Duodenal mucosa (tissue), 2 donors: Measurements from ENCODE around the gene TSNAXIP1.

ENCODE experiments used
- H3K27ac ChIP-seq: one replicate; pipeline ENCODE4 v1.7.0; 2013; ENCODE audit warnings: low read depth, low read length
- H3K27me3 ChIP-seq, 2 donors: one replicate each; pipeline ENCODE4 v1.7.0; 2013; ENCODE audit warnings: low read length in 2 of 2, control low read depth in 1 of 2; ENCODE audit not compliant: insufficient read depth in 2 of 2, control insufficient read depth in 1 of 2
- H3K36me3 ChIP-seq, 2 donors: one replicate each; pipeline ENCODE4 v1.7.0; 2013; ENCODE audit warnings: low read length in 2 of 2, control low read depth in 1 of 2; ENCODE audit not compliant: insufficient read depth in 2 of 2, control insufficient read depth in 1 of 2
- H3K4me1 ChIP-seq, 2 donors: one replicate each; pipeline ENCODE4 v1.7.0; 2013; ENCODE audit warnings: low read length in 2 of 2, control low read depth in 1 of 2; ENCODE audit not compliant: insufficient read depth in 2 of 2, control insufficient read depth in 1 of 2
- H3K4me3 ChIP-seq, 2 donors: one replicate each; pipeline ENCODE4 v1.7.0; 2013; ENCODE audit warnings: low read length in 2 of 2, low read depth in 1 of 2
- H3K9ac ChIP-seq, 2 donors: one replicate each; pipeline ENCODE4 v1.7.0; 2013; ENCODE audit warnings: low read length in 2 of 2, low read depth in 1 of 2
- H3K9me3 ChIP-seq, 2 donors: one replicate each; pipeline ENCODE4 v1.7.0; 2013; ENCODE audit warnings: low read length in 2 of 2, control low read depth in 1 of 2; ENCODE audit not compliant: control insufficient read depth in 1 of 2

The TSNAXIP1 gene

DNA sequence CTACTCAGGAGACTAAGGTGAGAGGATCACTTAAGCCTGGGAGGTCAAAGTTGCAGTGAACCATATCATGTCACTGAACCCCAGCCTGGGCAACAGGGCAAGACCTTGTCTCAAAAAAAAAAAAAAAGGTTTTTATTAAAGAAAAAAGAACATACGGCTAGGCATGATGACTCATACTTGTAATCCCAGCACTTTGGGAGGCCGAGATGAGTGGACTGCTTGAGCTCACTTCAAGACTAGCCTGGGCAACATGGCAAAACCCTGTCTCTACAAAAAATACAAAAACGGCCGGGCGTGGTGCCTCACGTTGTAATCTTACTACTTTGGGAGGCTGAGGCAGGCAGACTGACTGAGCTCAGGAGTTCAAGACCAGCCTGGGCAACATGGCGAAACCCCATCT is 38.7 kb upstream of the TSNAXIP1 start:
- Histone ChIP-seq H3K27ac (no peak overlapping the region), H3K27me3 (no peaks in the 10 kb centered on the region), H3K9ac (no peak overlapping the region), H3K4me1 (no peaks in the 10 kb centered on the region), H3K4me3 (no peak overlapping the region), H3K36me3 (peaks cover 8 to 26% of the 10 kb centered on the region in 2 donors), H3K9me3 (no peaks in the 10 kb centered on the region)

DNA sequence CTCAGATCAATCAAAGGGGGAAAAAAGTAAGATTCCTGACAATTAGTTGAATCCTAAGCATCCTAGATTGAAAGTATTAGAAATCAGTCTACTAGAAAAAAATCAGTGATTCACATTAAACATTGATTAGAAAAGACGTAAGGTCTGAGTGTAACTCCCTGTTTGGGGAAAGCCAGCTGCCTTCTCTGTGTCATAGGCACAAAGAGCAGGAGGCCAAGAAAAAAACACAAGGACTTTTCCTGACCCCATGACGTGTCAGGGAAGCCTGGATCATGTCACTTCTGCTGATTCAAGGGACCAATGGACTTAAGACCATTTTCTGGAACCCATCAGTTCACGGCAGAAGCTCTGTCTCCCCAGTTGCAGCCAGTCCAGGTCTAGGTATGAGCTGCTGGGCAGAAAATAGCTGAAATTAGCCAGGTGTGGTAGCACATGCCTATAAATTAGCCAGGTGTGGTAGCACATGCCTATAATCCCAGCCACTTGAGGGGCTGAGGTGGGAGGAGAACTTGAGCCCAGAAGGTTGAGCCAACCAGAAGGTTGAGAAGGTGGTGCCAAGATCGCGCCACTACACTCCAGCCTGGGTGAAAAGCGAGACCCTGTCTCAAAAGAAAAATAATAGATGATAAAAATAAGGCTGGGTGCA is 36.2 kb upstream of the TSNAXIP1 start:
- H3K27me3 ChIP-seq = no peaks in the 10 kb centered on the region
- peaks cover 5 to 18% of the 10 kb centered on the region in 2 donors for H3K36me3 ChIP-seq
- no peak overlapping the region for H3K9ac ChIP-seq
- H3K9me3 ChIP-seq = no peaks in the 10 kb centered on the region
- no peak overlapping the region for H3K27ac ChIP-seq
- H3K4me3 ChIP-seq = no peak overlapping the region
- H3K4me1 ChIP-seq = peaks cover 0 to 7% of the 10 kb centered on the region in 2 donors

DNA sequence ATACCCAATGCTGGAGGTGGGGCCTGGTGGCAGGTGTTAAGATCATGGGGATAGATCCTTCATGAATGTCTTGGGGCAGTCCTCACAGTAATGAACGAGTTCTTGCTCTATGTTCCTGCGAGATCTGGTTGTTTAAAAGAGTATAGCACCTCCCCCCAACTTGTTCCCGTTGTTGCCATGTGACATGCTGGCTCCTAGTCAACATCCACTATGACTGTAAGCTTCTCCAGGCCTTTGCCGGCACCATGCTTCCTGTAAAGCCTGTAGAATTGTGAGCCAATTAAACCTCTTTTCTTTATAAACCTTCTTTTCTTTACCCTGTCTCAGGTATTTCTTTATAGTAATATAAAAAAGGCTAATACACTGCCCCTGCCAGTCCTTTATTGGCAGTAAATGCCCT is 33.6 kb upstream of the TSNAXIP1 start:
- Histone ChIP-seq H3K36me3 (peaks cover 5 to 12% of the 10 kb centered on the region in 2 donors), H3K9me3 (no peaks in the 10 kb centered on the region), H3K4me3 (no peak overlapping the region), H3K9ac (no peak overlapping the region), H3K27ac (no peak overlapping the region), H3K4me1 (peaks cover 0 to 7% of the 10 kb centered on the region in 2 donors), H3K27me3 (no peaks in the 10 kb centered on the region)

GRCh38 chr16:67773569-67774456 is 32.9 kb upstream of the TSNAXIP1 start:
- Histone ChIP-seq H3K27me3 (no peaks in the 10 kb centered on the region), H3K4me3 (no peak overlapping the region), H3K9ac (no peak overlapping the region), H3K36me3 (peaks cover 5 to 12% of the 10 kb centered on the region in 2 donors), H3K9me3 (no peaks in the 10 kb centered on the region), H3K27ac (no peak overlapping the region), H3K4me1 (peaks cover 0 to 7% of the 10 kb centered on the region in 2 donors)

- Histone ChIP-seq H3K27ac (no peak overlapping the region), H3K4me1 (peaks cover 0 to 7% of the 10 kb centered on the region in 2 donors)
Measured at GRCh38 chr16:67774457-67774853, 32.2 kb upstream of the TSNAXIP1 start.

DNA sequence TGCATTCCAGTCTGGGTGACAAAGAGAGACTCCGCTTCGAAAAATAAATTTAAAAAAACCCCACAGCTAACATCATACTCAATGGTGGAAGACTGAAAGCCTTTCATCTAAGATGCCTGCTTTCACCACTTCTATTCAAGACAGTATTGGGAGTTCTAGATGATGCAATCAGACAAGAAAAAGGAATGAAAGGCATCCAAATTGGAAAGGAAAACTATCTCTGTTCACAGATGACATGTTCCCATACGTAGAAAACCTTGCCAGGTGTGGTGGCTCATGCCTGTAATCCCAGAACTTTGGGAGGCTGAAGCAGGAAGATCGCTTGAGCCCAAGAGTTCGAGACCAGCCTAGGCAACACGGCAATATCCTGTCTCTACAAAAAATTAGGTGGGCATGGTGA is 31.4 kb upstream of the TSNAXIP1 start:
- H3K27ac ChIP-seq = no peak overlapping the region
- peaks cover 5 to 11% of the 10 kb centered on the region in 2 donors for H3K4me1 ChIP-seq
- peaks cover 5 to 9% of the 10 kb centered on the region in 2 donors for H3K36me3 ChIP-seq
- no peak overlapping the region for H3K9ac ChIP-seq
- no peaks in the 10 kb centered on the region for H3K9me3 ChIP-seq
- H3K27me3 ChIP-seq = no peaks in the 10 kb centered on the region
- H3K4me3 ChIP-seq = no peak overlapping the region

More at GRCh38 chr16:67774457-67774853, 32.2 kb upstream of the TSNAXIP1 start:
- H3K4me3 ChIP-seq = no peak overlapping the region
- no peaks in the 10 kb centered on the region for H3K27me3 ChIP-seq
- no peaks in the 10 kb centered on the region for H3K9me3 ChIP-seq
- no peak overlapping the region for H3K9ac ChIP-seq
- peaks cover 5 to 12% of the 10 kb centered on the region in 2 donors for H3K36me3 ChIP-seq

- H3K4me3 ChIP-seq = no peak overlapping the region
- H3K9me3 ChIP-seq = no peaks in the 10 kb centered on the region
- no peaks in the 10 kb centered on the region for H3K27me3 ChIP-seq
- no peak overlapping the region for H3K9ac ChIP-seq
- peaks cover 0 to 6% of the 10 kb centered on the region in 2 donors for H3K36me3 ChIP-seq
- H3K4me1 ChIP-seq = peaks cover 9 to 19% of the 10 kb centered on the region in 2 donors
- H3K27ac ChIP-seq = no peak overlapping the region
Measured at GRCh38 chr16:67779256-67780014, 27.3 kb upstream of the TSNAXIP1 start.

GRCh38 chr16:67780847-67781564 is 25.7 kb upstream of the TSNAXIP1 start:
- Histone ChIP-seq H3K4me3 (no peak overlapping the region), H3K27ac (no peak overlapping the region), H3K27me3 (no peaks in the 10 kb centered on the region), H3K4me1 (peaks cover 9 to 19% of the 10 kb centered on the region in 2 donors), H3K36me3 (peaks cover 0 to 6% of the 10 kb centered on the region in 2 donors), H3K9ac (no peak overlapping the region), H3K9me3 (no peaks in the 10 kb centered on the region)

GRCh38 chr16:67781565-67781921 is 25.1 kb upstream of the TSNAXIP1 start:
- Histone ChIP-seq H3K27me3 (no peaks in the 10 kb centered on the region), H3K27ac (no peak overlapping the region), H3K36me3 (peaks cover 0 to 6% of the 10 kb centered on the region in 2 donors), H3K4me3 (no peak overlapping the region), H3K9ac (no peak overlapping the region), H3K9me3 (no peaks in the 10 kb centered on the region), H3K4me1 (peaks cover 9 to 19% of the 10 kb centered on the region in 2 donors)
